ENCODE data around the gene PDCD11.

- TF ChIP-seq HMGXB4 (CRISPR knock-in tag; IDR thresholded peaks at IDR 0.05; ENCODE audit: borderline replicate concordance) (no peak), CTCF (IDR thresholded peaks at IDR 0.05) (no peak), JUN (IDR thresholded peaks at IDR 0.05) (no peak), RFX5 (IDR thresholded peaks at IDR 0.05) (no peak), CEBPB (IDR thresholded peaks at IDR 0.05) (no peak), CHD2 (IDR thresholded peaks at IDR 0.05; ENCODE audit: low read length, partially characterized antibody) (no peak), ZFP36 (IDR thresholded peaks at IDR 0.05; ENCODE audit: borderline replicate concordance, partially characterized antibody) (peak; percentile 59), CBX8 (IDR thresholded peaks at IDR 0.05) (no peak), GATA3 (IDR thresholded peaks at IDR 0.05; ENCODE audit: borderline replicate concordance) (no peak), RAD21 (conservative IDR thresholded peaks at IDR 0.05 in 1 of 2, IDR thresholded peaks at IDR 0.05 in 1 of 2) (no peak), MAZ (IDR thresholded peaks at IDR 0.05; ENCODE audit: borderline replicate concordance, low read depth, low read length) (no peak)
Observed at GRCh38 chr10:103456074-103456660, 59.7 kb downstream of the PDCD11 start.
